Cardiac muscle cell (in vitro differentiated cells and primary cell): ENCODE measurements around the gene CNIH3. TPM values are rescaled to one million over a fixed set of nuclear protein-coding genes. Genes with fewer than 3 reads are reported as not detected.

Experiments used
- DNase-seq, 2 donors: peaks; one replicate each; pipeline versions ENCODE4 v3.0.0 to v3.0.0-alpha.2; 2010 to 2017; ENCODE audit warnings: low read depth in 1 of 2, low spot score in 1 of 2
- H3K27ac ChIP-seq: fragments of 200-600 bp; sonication (generic); 2 replicates; pipeline ENCODE4 v1.5.1; 2016
- H3K27me3 ChIP-seq: fragments of 200-600 bp; sonication (generic); 2 replicates; pipeline ENCODE4 v1.6.0; 2016; ENCODE audit warnings: control low read depth
- H3K36me3 ChIP-seq: fragments of 200-600 bp; sonication (generic); 2 replicates; pipeline ENCODE4 v1.5.1; 2016; ENCODE audit warnings: control low read depth
- H3K4me1 ChIP-seq: fragments of 200-600 bp; sonication (generic); 2 replicates; pipeline ENCODE4 v1.8.1; 2017; ENCODE audit warnings: low read depth, mild to moderate bottlenecking, mixed run types
- H3K4me3 ChIP-seq: fragments of 200-600 bp; sonication (generic); 2 replicates; pipeline ENCODE4 v1.5.1; 2016; ENCODE audit warnings: mild to moderate bottlenecking
- H3K9me3 ChIP-seq: fragments of 200-600 bp; sonication (generic); 2 replicates; pipeline ENCODE4 v1.5.1; 2017; ENCODE audit warnings: low read depth, mild to moderate bottlenecking, control low read depth
- polyA plus RNA-seq: library from polyadenylated mRNA; unstranded; fragments of >200 nt; fragmentation: Nextera tagmentation; extraction: Ambion mirVana; gene quantifications from 2 replicates; pipeline ENCODE4 v1.2.1, GENCODE V29; 2016
- total RNA-seq: library from RNA; depleted of rRNA; stranded (reverse); fragments of >200 nt; gene quantifications from 2 replicates; pipeline ENCODE4 v1.2.3, GENCODE V29; 2016
- TF ChIP-seq, protein P1 (sequence below): IDR thresholded peaks from 2 replicates; pipeline ENCODE4 v1.5.1; 2012; ENCODE audit warnings: low read depth, mild to moderate bottlenecking, low read length

CNIH3 gene
- total and polyA plus RNA-seq, 2 experiments from 2014 or later = 3.2 to 4.2 TPM

DNA sequence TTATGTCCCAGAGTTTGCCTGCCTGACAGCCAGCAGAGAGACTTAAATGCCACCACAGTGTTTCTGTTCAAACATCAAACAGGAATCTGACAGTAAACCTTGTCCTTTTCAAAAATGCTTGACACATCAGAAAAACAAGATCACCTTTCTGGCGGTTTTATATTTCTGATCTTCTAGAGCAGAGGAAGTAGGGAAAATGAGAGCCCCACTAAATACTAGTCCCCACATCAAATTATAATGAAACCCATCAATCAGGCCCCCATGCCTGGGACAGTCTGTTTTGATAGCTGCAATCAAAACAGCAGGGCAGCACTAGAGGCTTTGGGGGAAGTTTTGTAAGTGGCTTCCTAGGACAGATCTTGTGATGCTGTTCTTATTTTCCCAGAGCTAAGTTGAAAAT is 129.3 kb downstream of the CNIH3 start:
- no peaks in the 10 kb centered on the region for H3K9me3 ChIP-seq
- H3K36me3 ChIP-seq = no peaks in the 10 kb centered on the region
- DNase-seq = no peak
- no peaks in the 10 kb centered on the region for H3K27me3 ChIP-seq
- no peak overlapping the region for H3K27ac ChIP-seq
- H3K4me1 ChIP-seq = no peaks in the 10 kb centered on the region
- H3K4me3 ChIP-seq = no peak overlapping the region
- TF ChIP-seq, protein P1, sequence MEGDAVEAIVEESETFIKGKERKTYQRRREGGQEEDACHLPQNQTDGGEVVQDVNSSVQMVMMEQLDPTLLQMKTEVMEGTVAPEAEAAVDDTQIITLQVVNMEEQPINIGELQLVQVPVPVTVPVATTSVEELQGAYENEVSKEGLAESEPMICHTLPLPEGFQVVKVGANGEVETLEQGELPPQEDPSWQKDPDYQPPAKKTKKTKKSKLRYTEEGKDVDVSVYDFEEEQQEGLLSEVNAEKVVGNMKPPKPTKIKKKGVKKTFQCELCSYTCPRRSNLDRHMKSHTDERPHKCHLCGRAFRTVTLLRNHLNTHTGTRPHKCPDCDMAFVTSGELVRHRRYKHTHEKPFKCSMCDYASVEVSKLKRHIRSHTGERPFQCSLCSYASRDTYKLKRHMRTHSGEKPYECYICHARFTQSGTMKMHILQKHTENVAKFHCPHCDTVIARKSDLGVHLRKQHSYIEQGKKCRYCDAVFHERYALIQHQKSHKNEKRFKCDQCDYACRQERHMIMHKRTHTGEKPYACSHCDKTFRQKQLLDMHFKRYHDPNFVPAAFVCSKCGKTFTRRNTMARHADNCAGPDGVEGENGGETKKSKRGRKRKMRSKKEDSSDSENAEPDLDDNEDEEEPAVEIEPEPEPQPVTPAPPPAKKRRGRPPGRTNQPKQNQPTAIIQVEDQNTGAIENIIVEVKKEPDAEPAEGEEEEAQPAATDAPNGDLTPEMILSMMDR = no peak

DNA sequence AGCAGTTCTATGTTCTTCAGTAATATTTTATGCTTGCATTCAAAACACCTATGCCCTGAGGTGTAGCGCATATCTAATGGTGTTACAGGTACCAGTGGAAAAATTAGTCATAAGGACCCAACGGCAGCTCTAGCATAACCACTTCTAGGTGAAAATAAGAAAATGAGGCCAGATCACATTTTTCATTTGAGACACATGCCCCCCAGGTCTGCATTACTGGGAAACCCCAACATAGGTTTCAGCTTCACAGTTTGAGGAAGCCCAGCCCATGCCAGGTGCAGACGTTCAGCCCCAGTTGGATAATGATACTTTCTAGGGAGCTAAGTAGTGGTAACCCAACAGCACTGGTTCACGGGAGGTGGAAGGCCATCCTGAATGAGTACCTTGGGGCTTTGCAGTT is 129.8 kb downstream of the CNIH3 start:
- DNase-seq = no peak
- H3K27me3 ChIP-seq = no peaks in the 10 kb centered on the region
- no peak overlapping the region for H3K27ac ChIP-seq
- no peak overlapping the region for H3K4me3 ChIP-seq
- no peaks in the 10 kb centered on the region for H3K9me3 ChIP-seq
- TF ChIP-seq, protein P1 = no peak
- H3K4me1 ChIP-seq = no peaks in the 10 kb centered on the region
- H3K36me3 ChIP-seq = no peaks in the 10 kb centered on the region

DNA sequence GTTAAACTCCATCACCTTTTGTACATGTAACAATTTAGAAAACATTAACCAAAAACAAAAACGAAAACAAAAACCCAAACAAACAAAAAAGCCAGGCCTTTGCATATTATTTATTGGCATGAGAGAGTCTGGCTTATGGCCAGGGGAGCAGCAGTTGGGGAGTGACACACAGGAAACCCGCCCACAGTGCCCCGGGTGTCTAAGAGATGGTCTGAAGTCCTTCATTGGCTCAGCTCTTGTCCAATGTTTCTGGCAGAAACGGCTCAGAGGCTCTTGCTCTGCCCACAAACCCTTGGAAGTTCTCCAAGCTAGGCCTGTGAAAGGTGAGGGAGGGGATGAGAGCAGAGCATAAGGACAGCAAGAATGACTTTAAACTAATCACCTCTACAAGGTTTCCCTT is 131.5 kb downstream of the CNIH3 start:
- Histone ChIP-seq H3K36me3 (no peaks in the 10 kb centered on the region), H3K27ac (no peak overlapping the region), H3K9me3 (no peaks in the 10 kb centered on the region), H3K4me3 (no peak overlapping the region), H3K27me3 (no peaks in the 10 kb centered on the region), H3K4me1 (no peaks in the 10 kb centered on the region)
- DNase-seq = peak in 1 of 2 donors; percentile 63
- TF ChIP-seq, protein P1 = no peak

DNA sequence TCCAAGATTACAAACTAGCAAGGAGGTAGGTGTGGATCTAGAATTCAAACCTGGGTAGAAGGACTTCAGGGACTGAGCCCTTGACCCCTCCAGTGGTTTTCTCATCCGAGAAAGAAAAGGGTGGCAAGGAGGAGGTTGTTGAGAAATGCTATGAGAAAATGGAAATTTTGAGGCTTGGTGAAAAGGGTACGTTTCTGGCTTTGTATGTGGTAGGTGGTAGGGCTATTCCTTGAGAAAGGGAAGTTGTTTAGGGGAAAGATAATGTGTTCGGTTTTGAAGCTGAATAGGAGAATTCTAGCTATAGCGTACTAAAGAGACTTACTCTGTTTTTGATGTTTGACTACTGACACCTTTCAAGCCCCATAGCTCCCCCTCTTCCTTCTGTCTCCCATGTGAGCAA is 133.8 kb downstream of the CNIH3 start:
- Histone ChIP-seq H3K4me1 (no peaks in the 10 kb centered on the region), H3K27me3 (no peaks in the 10 kb centered on the region), H3K36me3 (no peaks in the 10 kb centered on the region), H3K4me3 (no peak overlapping the region), H3K9me3 (no peaks in the 10 kb centered on the region), H3K27ac (no peak overlapping the region)
- TF ChIP-seq, protein P1 = no peak
- no peak for DNase-seq

DNA sequence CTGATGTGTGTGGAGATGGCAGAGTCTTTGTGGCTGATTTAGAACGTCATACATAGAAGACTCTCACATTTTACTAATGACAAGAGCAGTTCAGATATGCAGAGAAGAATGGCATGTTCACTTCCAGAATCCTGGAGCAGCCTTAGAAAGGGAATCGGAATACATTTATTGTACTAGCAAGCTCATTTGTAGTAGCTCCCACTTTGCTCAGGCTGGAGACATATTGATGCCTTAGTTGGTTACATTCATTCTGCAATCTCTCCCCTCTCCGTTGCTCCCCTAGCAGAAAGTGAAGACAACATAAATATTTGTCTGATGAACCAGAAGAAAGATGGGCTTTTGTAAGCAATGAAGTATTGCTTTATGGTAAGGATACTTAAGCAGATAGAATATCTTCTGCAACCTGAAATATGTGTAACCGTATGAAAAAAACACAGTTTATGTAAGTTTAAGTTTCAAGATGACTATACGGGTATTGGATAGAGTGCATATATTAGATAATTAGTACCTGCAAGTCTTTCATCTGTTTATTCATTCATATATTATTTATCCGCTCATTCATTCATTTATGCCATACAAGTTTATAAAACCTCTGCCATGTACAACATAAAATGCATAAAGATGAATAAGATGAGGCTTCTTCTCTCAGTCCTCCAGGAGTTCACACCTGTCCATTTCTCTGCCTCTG is 135.7 kb downstream of the CNIH3 start:
- DNase-seq = no peak
- H3K9me3 ChIP-seq = no peaks in the 10 kb centered on the region
- TF ChIP-seq, protein P1 = no peak
- H3K36me3 ChIP-seq = no peaks in the 10 kb centered on the region
- no peak overlapping the region for H3K4me3 ChIP-seq
- no peaks in the 10 kb centered on the region for H3K27me3 ChIP-seq
- no peak overlapping the region for H3K27ac ChIP-seq
- no peaks in the 10 kb centered on the region for H3K4me1 ChIP-seq
